Activated naive CD4-positive, alpha-beta T cell treated with anti-CD3 and anti-CD28 coated beads for 36 hours (primary cell): ENCODE results near the gene ISCA2. TPM values are rescaled to one million over a fixed set of nuclear protein-coding genes. Genes with fewer than 3 reads are reported as not detected.
"Not testable (repeated sequence)": the region's sequence is repeated elsewhere in the genome, so short reads cannot be mapped to it uniquely, and the experiment has no call there.

Source experiments
- CTCF ChIA-PET: fragments of 350-600 bp; sonication (Branson Sonifier 250); formaldehyde crosslinking; loops from one replicate; lab custom pipeline; 2021; ENCODE audit warnings: antibody characterized with exemption; lab: Charles Lee
- DNase-seq: peaks from one replicate; pipeline ENCODE4 v3.0.0-alpha.2; 2020
- H3K27ac Mint-ChIP-seq: one replicate; pipeline ENCODE4 v1.8.0; 2021; ENCODE audit warnings: mild to moderate bottlenecking, mixed read lengths
- H3K27me3 Mint-ChIP-seq: one replicate; pipeline ENCODE4 v1.8.0; 2021; ENCODE audit warnings: low read depth, mixed read lengths
- H3K36me3 Mint-ChIP-seq: one replicate; pipeline ENCODE4 v1.8.0; 2021; ENCODE audit warnings: low read depth, mixed read lengths
- H3K4me1 Mint-ChIP-seq: one replicate; pipeline ENCODE4 v1.8.0; 2021; ENCODE audit warnings: low read depth, mixed read lengths
- H3K4me3 Mint-ChIP-seq: one replicate; pipeline ENCODE4 v1.8.0; 2021; ENCODE audit warnings: mild to moderate bottlenecking, moderate library complexity, mixed read lengths
- H3K9me3 Mint-ChIP-seq: one replicate; pipeline ENCODE4 v1.8.0; 2021; ENCODE audit warnings: mixed read lengths
- intact Hi-C: fragments of 100-400 bp; cut with micrococcal nuclease; formaldehyde crosslinking; loops from one replicate; pipeline ENCODE4 v1.15.1; 2023
- total RNA-seq, 2 experiments: library from RNA; stranded (reverse); gene quantifications; one replicate each; pipeline ENCODE4 v1.2.3, GENCODE V29; 2021

ISCA2 gene
- total RNA-seq, 2 experiments from 2014 or later: 27.7 to 30.9 TPM

DNA sequence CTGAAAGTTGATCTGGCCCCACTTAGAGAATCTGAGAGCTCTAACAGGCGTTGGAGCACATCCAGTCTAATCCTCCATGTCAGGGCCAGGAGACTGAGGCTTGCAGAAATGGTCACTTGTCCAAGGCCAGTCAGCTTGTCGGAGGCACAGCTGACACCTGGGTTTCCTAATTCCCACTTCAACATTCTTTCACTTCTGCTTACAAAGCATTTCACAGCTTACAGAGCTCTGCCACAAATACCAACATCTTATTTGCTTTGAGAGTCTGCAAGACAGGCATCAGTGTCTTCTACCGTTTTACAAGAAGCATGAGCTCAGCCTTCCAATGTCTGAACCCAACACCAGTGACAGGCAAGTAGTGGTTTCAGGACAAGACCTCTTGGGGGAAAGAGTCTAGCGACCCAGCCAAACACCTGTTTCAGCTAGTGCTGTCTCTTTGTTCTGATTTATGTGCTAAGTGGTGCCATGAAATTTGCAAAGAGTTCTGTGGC is 31.8 kb downstream of the ISCA2 start:
- no peak overlapping the region for H3K4me3 Mint-ChIP-seq
- DNase-seq: no peak
- H3K9me3 Mint-ChIP-seq: no peaks in the 10 kb centered on the region
- CTCF ChIA-PET: no interaction called here
- no peaks in the 10 kb centered on the region for H3K36me3 Mint-ChIP-seq
- intact Hi-C loops: no loop called here
- H3K27ac Mint-ChIP-seq: no peak overlapping the region
- peaks cover 2% of the 10 kb centered on the region for H3K27me3 Mint-ChIP-seq
- H3K4me1 Mint-ChIP-seq: no peaks in the 10 kb centered on the region

DNA sequence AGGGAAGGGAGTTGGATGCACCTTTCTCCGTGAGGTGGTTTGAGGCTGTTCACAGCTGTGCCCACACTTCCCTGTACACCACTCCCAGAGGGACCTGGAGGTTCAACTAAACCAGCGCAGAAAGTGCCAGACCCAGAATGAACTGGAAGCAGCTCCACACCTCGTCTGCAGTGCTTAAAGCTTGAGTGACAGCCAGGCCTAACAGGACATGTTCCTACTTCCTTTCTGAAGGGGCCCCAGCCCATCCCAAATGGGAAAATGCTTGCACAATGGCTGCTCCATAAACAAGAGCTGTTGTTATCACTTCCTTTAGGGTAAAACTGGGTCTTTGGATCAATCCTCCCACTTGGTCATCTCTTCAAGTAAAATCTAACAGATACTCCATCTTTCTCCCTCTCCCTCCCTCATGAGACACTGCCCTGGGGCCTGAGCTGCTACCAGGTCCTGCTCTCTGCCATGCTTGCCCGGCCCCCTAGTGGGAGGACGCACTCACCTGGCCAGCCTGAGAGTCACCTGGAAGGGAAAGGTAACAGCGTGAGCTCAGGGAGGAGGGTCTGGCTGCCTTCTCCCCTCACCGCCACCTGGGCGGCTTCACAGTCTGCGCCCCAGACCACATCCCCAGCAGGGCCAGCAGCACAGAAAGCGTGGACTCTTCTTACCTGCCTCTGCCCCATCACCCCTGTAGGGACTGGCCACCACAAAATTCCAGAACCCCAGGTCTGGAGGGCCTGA is 33.5 kb downstream of the ISCA2 start:
- intact Hi-C loops: no loop called here
- no peak overlapping the region for H3K4me3 Mint-ChIP-seq
- CTCF ChIA-PET: interaction anchor here (0.6 to 1.4 kb wide), 2 partner anchors 73 to 241 kb away, joined by 3 to 4 read pairs; no protein-coding TSS in a partner anchor
- no peaks in the 10 kb centered on the region for H3K9me3 Mint-ChIP-seq
- DNase-seq: no peak
- H3K27me3 Mint-ChIP-seq: peaks cover 2% of the 10 kb centered on the region
- no peaks in the 10 kb centered on the region for H3K36me3 Mint-ChIP-seq
- no peaks in the 10 kb centered on the region for H3K4me1 Mint-ChIP-seq
- no peak overlapping the region for H3K27ac Mint-ChIP-seq

- Mint-ChIP-seq H3K27ac (no peak overlapping the region), H3K4me1 (no peaks in the 10 kb centered on the region), H3K27me3 (peaks cover 2% of the 10 kb centered on the region), H3K4me3 (no peak overlapping the region), H3K36me3 (no peaks in the 10 kb centered on the region), H3K9me3 (no peaks in the 10 kb centered on the region)
- DNase-seq: no peak
- CTCF ChIA-PET: interaction anchor here (1.4 kb wide), 1 partner anchor 74 kb away, joined by 4 read pairs; no protein-coding TSS in a partner anchor
- intact Hi-C loops: no loop called here
Measured at GRCh38 chr14:74527736-74528280, 34.2 kb downstream of the ISCA2 start.

- no peak for DNase-seq
- H3K4me1 Mint-ChIP-seq: peaks cover 2% of the 10 kb centered on the region
- no peak overlapping the region for H3K4me3 Mint-ChIP-seq
- no peaks in the 10 kb centered on the region for H3K9me3 Mint-ChIP-seq
- CTCF ChIA-PET: interaction anchor here (1.5 kb wide), 1 partner anchor 81 kb away, joined by 4 read pairs; no protein-coding TSS in a partner anchor
- intact Hi-C loops: no loop called here
- no peak overlapping the region for H3K27ac Mint-ChIP-seq
- H3K27me3 Mint-ChIP-seq: no peaks in the 10 kb centered on the region
- no peaks in the 10 kb centered on the region for H3K36me3 Mint-ChIP-seq
Measured at GRCh38 chr14:74528406-74528805, 34.8 kb downstream of the ISCA2 start.

GRCh38 chr14:74528886-74529285 is 35.3 kb downstream of the ISCA2 start:
- DNase-seq: no peak
- no peak overlapping the region for H3K4me3 Mint-ChIP-seq
- H3K27me3 Mint-ChIP-seq: no peaks in the 10 kb centered on the region
- no peaks in the 10 kb centered on the region for H3K36me3 Mint-ChIP-seq
- intact Hi-C loops: no loop called here
- H3K4me1 Mint-ChIP-seq: peaks cover 6% of the 10 kb centered on the region
- no peak overlapping the region for H3K27ac Mint-ChIP-seq
- CTCF ChIA-PET: interaction anchor here (1.5 kb wide), 1 partner anchor 81 kb away, joined by 4 read pairs; no protein-coding TSS in a partner anchor
- H3K9me3 Mint-ChIP-seq: no peaks in the 10 kb centered on the region

DNA sequence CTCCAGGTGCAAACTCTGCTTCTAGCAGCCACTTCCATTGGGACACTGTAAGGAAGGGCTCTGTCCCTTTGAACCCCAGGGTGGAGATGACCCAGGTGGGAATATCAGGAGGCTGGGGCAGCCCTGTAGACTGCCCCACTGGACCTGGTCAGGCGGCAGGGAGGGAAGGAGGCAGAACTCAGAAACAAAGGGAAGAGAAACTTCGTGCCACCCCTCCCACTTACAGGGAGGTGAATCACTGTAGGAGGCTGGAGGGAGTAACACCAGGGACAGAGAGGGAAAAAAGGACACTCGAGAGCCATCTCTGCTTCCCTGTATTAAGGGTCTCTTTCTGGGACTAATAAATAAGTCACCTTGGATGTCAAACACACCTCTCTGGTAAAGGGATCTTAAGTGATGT is 37.4 kb downstream of the ISCA2 start:
- H3K9me3 Mint-ChIP-seq: no peaks in the 10 kb centered on the region
- H3K27me3 Mint-ChIP-seq: no peaks in the 10 kb centered on the region
- DNase-seq: no peak
- no peaks in the 10 kb centered on the region for H3K36me3 Mint-ChIP-seq
- intact Hi-C loops: no loop called here
- H3K4me3 Mint-ChIP-seq: no peak overlapping the region
- CTCF ChIA-PET: no interaction called here
- H3K27ac Mint-ChIP-seq: no peak overlapping the region
- peaks cover 6% of the 10 kb centered on the region for H3K4me1 Mint-ChIP-seq

- no peaks in the 10 kb centered on the region for H3K36me3 Mint-ChIP-seq
- peak; percentile 31 for DNase-seq
- peaks cover 6% of the 10 kb centered on the region for H3K4me1 Mint-ChIP-seq
- intact Hi-C loops: no loop called here
- H3K27ac Mint-ChIP-seq: no peak overlapping the region
- H3K9me3 Mint-ChIP-seq: no peaks in the 10 kb centered on the region
- no peak overlapping the region for H3K4me3 Mint-ChIP-seq
- H3K27me3 Mint-ChIP-seq: no peaks in the 10 kb centered on the region
- CTCF ChIA-PET: interaction anchor here (0.6 kb wide), 1 partner anchor 12 kb away, joined by 3 read pairs; no protein-coding TSS in a partner anchor
Measured at GRCh38 chr14:74531467-74531866, 37.9 kb downstream of the ISCA2 start.

DNA sequence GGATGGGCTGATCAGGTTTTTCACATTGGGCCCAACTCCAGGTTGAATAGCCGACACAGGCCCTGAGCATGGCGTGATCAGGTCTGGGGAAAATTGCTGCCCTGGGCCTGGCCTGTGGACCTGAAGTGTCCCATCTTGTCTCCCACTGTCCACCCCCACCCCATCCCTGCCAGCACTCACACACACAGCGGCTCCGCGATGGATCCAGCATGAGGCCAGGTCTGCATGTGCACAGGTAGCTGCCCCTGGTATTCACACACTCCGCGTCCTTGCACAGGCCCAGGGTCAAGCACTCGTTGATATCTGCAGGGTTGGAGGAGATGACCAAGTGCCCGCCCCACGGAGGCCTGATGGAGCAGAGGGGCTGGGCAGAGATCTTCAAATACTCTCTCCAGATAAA is 38.7 kb downstream of the ISCA2 start:
- CTCF ChIA-PET: interaction anchor here (0.6 kb wide), 2 partner anchors 18 to 47 kb away, joined by 3 read pairs; no protein-coding TSS in a partner anchor
- H3K36me3 Mint-ChIP-seq: no peaks in the 10 kb centered on the region
- peaks cover 6% of the 10 kb centered on the region for H3K4me1 Mint-ChIP-seq
- no peaks in the 10 kb centered on the region for H3K27me3 Mint-ChIP-seq
- intact Hi-C loops: no loop called here
- H3K4me3 Mint-ChIP-seq: no peak overlapping the region
- DNase-seq: no peak
- no peaks in the 10 kb centered on the region for H3K9me3 Mint-ChIP-seq
- H3K27ac Mint-ChIP-seq: no peak overlapping the region

DNA sequence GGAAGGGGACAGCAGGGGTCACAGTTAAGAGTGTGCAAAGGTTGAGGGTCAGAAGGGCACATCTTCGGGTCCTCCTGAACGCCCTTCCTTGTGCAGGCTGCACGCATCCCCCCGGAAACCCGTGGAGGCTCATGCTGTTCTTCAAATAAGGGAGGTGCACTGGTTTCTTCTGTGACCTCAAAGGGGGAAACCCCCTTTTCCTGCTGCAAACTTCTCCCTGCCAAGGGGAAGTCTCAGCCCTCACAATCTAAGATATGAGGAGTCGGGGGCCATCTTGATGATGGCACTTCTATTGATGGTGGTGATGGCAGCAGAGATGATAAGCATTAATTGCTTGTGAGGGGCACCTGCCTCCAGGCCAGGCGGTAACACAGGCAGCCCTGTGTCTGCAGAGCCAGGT is 40.0 kb downstream of the ISCA2 start:
- Mint-ChIP-seq H3K4me3 (no peak overlapping the region), H3K27me3 (no peaks in the 10 kb centered on the region), H3K36me3 (no peaks in the 10 kb centered on the region), H3K9me3 (no peaks in the 10 kb centered on the region), H3K4me1 (peaks cover 6% of the 10 kb centered on the region), H3K27ac (no peak overlapping the region)
- intact Hi-C loops: no loop called here
- peak; percentile 14 for DNase-seq
- CTCF ChIA-PET: no interaction called here

- DNase-seq: no peak
- no peaks in the 10 kb centered on the region for H3K36me3 Mint-ChIP-seq
- H3K4me1 Mint-ChIP-seq: peaks cover 6% of the 10 kb centered on the region
- no peak overlapping the region for H3K27ac Mint-ChIP-seq
- no peak overlapping the region for H3K4me3 Mint-ChIP-seq
- H3K9me3 Mint-ChIP-seq: no peaks in the 10 kb centered on the region
- H3K27me3 Mint-ChIP-seq: no peaks in the 10 kb centered on the region
- intact Hi-C loops: no loop called here
- CTCF ChIA-PET: interaction anchor here (1.1 kb wide), 1 partner anchor 206 kb away, joined by 3 read pairs; no protein-coding TSS in a partner anchor
Measured at GRCh38 chr14:74535756-74536325, 42.3 kb downstream of the ISCA2 start.

DNA sequence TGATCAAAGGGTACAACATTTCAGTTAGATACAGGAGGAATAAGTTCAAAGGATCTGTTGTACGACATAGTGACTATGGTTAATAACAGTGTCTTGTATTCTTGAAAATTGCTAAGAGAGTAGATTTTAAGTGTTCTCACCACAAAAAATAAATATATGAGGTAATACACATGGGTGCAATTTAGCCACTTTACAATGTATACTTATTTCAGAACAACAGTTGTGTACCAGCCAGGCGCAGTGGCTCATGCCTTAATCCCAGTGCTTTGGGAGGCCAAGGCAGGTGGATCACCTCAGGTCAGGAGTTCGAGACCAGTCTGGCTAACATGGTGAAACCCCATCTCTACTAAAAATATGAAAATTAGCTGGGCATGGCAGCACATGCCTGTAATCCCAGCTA is 42.8 kb downstream of the ISCA2 start:
- H3K27ac Mint-ChIP-seq, H3K9me3 Mint-ChIP-seq, DNase-seq, intact Hi-C loops, H3K27me3 Mint-ChIP-seq, CTCF ChIA-PET, H3K4me1 Mint-ChIP-seq, H3K4me3 Mint-ChIP-seq, H3K36me3 Mint-ChIP-seq: not testable (repeated sequence)
